Muscle layer of duodenum (tissue), 2 donors: ENCODE measurements around the gene LHPP.
"Not testable (repeated sequence)": the region's sequence is repeated elsewhere in the genome, so short reads cannot be mapped to it uniquely, and the experiment has no call there.

Source experiments
- H3K27ac ChIP-seq: one replicate; pipeline ENCODE4 v1.7.0; 2013; ENCODE audit warnings: mild to moderate bottlenecking, low read length
- H3K27me3 ChIP-seq: one replicate; pipeline ENCODE4 v1.7.0; 2013; ENCODE audit warnings: low read depth, mild to moderate bottlenecking, control low read depth, low read length
- H3K36me3 ChIP-seq, 2 donors: one replicate each; pipeline ENCODE4 v1.7.0; 2013; ENCODE audit warnings: low read length in 2 of 2, control low read depth in 1 of 2, mild to moderate bottlenecking in 1 of 2; ENCODE audit not compliant: insufficient read depth in 2 of 2, control insufficient read depth in 1 of 2
- H3K4me1 ChIP-seq, 2 donors: one replicate each; pipeline ENCODE4 v1.7.0; 2013; ENCODE audit warnings: low read length in 2 of 2, mild to moderate bottlenecking in 2 of 2, control low read depth in 1 of 2, moderate library complexity in 1 of 2; ENCODE audit not compliant: insufficient read depth in 2 of 2, control insufficient read depth in 1 of 2
- H3K4me3 ChIP-seq, 2 donors: one replicate each; pipeline ENCODE4 v1.7.0; 2013; ENCODE audit warnings: low read length in 2 of 2, low read depth in 1 of 2, mild to moderate bottlenecking in 1 of 2
- H3K9me3 ChIP-seq, 2 donors: one replicate each; pipeline ENCODE4 v1.7.0; 2013; ENCODE audit warnings: low read length in 2 of 2, control low read depth in 1 of 2, mild to moderate bottlenecking in 1 of 2; ENCODE audit not compliant: control insufficient read depth in 1 of 2
- donor health status: healthy.

Gene LHPP

DNA sequence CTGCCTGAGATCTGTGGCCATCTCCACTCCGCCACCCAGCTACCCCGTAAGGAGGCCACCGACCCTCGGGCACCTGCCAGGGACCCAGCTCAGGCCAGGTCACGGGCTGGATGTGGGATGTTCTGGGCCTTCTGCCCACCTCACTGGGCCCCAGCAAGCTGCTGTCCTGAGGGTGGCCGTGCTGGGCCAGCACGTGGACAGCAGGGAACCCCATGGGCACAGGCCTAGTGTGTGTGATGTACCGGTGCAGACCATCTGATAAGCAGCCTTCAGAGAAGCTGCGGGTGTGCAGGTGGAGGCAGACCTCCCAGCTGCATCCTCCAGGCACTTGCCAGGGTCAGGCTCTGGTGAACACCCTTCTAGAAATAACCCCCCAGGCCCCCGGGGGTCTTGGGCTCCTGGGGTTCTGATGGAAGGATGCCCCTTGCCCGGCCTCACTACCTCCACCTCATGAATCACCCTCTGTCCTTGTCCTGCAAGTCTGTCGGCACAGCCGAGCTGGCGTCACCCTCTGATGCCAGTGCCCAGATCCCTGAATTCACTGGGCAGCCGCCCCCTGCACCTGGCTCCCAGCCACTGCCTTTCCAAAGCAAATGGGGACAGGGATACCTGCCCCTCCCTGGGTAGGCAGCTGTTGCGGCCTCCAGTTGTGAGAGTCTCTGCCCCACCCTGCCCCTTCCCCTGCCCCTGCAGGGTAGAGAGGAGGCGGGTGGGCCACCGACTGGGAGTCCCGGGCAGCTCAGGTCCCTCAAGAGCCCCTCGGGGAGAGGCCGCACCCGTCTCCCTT is 142.8 kb downstream of the LHPP start:
- Histone ChIP-seq H3K4me3 (no peak overlapping the region), H3K27ac (no peak overlapping the region), H3K4me1 (no peaks in the 10 kb centered on the region), H3K9me3 (no peaks in the 10 kb centered on the region), H3K27me3 (no peaks in the 10 kb centered on the region), H3K36me3 (no peaks in the 10 kb centered on the region)

DNA sequence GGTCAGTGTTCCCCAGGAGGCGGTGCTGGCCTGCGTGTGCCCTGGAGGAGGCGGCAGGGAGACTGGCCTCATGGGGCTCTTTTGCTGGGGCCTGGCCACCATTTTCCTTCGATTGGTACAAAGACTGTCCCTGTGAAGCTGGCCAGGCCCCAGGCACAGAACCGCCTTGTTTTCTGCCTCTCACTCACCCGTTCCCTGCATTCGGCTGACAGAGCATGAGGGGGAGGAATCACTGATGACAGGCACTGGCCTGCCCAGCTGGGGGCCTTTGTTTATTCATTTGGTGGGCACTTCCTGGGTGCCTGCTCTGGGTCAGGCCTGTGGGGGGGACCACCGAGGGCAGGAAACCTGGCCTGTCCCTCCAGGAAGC is 143.4 kb downstream of the LHPP start:
- H3K27me3 ChIP-seq = no peaks in the 10 kb centered on the region
- H3K36me3 ChIP-seq = no peaks in the 10 kb centered on the region
- no peaks in the 10 kb centered on the region for H3K4me1 ChIP-seq
- no peaks in the 10 kb centered on the region for H3K9me3 ChIP-seq
- no peak overlapping the region for H3K4me3 ChIP-seq
- H3K27ac ChIP-seq = no peak overlapping the region

DNA sequence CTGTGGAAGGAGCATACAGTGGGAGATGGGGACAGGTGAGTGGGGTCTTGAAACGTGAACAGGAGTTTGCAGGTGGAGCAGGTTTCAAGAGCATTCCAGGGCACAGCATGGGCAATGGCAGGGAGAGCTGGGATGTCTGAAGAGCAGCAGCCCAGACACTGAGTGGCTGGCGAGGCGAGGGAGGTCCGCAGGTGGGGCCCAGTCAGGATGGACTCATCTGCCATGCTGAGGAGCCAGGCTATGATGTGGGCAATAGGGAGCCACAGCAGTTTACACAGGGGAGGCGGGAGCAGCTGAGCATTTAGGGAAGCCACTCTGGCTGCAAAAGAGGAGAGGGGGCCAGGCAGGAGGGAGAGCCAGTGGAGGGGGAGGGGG is 143.8 kb downstream of the LHPP start:
- H3K4me3 ChIP-seq = no peak overlapping the region
- no peaks in the 10 kb centered on the region for H3K36me3 ChIP-seq
- no peak overlapping the region for H3K27ac ChIP-seq
- no peaks in the 10 kb centered on the region for H3K4me1 ChIP-seq
- H3K9me3 ChIP-seq = no peaks in the 10 kb centered on the region
- no peaks in the 10 kb centered on the region for H3K27me3 ChIP-seq

DNA sequence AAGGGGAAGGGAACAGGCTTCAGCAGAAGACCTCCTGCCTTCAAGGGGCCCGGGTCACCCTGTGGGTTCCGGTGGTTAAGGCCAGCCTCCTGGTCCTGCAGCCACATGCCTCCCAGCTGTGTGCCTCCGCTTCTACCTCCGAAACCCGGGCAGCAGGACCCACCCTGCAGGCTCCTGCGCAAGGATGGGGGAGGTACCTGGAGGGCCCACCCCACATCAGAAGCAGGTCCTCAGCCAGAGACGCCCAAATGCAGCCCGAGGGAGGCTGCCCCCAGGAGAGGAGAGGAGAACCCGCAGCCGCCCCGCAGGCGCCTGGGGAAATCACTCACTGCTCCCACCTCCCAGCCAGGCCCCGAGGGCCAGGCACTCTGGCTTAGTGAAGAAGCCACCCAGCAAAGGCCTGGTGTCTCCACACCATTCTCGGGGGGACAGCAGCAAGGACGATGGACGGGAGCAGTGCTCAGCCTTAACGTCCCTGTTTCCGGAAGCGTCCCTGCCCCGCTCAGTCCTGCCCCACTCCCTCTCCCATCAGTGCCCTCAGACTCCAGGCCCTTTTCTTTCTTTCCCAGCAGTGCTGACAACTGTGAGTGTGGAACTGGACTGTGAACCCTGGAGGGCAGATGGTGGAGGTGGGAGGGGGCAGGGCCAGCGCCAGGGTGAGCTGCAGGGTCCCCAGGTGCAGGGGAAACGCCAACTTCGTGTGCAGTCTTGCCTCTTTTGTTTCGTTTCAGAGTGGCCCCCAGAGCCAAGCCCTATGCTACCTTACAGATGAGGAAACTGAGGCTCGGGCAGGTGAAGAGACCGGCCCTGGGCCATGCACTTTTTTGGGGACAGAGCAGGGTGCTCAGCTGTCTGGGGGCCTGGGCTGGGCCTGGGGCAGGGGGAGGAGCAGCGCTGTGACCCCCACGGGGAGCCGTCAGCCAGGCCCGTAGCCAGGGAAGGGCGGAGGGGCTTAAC is 144.5 kb downstream of the LHPP start:
- Histone ChIP-seq H3K27me3 (no peaks in the 10 kb centered on the region), H3K4me3 (no peak overlapping the region), H3K27ac (no peak overlapping the region), H3K4me1 (no peaks in the 10 kb centered on the region), H3K36me3 (no peaks in the 10 kb centered on the region), H3K9me3 (no peaks in the 10 kb centered on the region)

DNA sequence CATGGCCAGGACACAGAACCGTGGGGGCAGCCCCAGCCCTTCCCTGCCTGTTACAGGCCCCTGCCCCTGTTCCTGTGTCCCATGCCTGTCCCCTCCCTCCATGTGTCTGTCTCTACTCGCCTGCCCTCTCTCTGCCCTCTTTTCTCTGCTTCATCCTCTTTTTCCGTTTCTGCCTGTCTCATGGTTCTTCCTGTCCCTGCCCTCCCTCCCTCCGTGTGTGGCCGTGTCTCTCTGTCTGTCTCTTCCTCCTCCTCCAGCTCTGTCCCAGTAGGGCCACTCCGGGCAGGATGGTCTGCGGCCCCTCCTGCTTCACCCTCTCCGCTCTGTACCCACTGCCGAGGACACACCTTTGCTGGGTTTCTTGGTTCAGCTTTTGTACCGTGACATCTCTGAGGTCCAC is 145.2 kb downstream of the LHPP start:
- no peaks in the 10 kb centered on the region for H3K4me1 ChIP-seq

DNA sequence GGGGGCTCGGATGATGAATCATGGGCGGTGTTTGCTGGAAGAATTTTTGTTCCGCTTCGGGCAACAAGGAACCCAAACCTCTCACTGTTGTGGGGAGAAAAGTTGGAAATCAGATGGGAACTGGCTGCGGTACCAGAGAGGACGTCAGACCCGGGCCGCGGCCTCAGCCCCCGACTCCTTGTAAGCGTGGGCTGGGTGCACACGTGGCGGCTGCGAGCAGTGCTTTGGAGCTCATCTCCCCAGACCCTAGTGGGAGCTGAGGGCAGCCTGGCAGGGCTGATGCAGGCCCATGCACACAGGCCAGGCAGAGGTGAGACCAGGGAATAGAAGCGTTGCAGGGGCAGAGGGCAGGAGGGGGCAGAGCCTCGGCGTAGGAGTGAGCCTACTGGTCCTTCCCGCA is 146.1 kb downstream of the LHPP start:
- peaks cover under 1 to 4% of the 10 kb centered on the region in 2 donors for H3K4me1 ChIP-seq
- no peaks in the 10 kb centered on the region for H3K27me3 ChIP-seq
- H3K9me3 ChIP-seq = no peaks in the 10 kb centered on the region
- no peak overlapping the region for H3K4me3 ChIP-seq
- no peaks in the 10 kb centered on the region for H3K36me3 ChIP-seq
- no peak overlapping the region for H3K27ac ChIP-seq

More for the DNA sequence above, 145.2 kb downstream of the LHPP start:
- Histone ChIP-seq H3K4me3 (no peak overlapping the region), H3K9me3 (no peaks in the 10 kb centered on the region), H3K36me3 (no peaks in the 10 kb centered on the region), H3K27ac (no peak overlapping the region), H3K27me3 (no peaks in the 10 kb centered on the region)

DNA sequence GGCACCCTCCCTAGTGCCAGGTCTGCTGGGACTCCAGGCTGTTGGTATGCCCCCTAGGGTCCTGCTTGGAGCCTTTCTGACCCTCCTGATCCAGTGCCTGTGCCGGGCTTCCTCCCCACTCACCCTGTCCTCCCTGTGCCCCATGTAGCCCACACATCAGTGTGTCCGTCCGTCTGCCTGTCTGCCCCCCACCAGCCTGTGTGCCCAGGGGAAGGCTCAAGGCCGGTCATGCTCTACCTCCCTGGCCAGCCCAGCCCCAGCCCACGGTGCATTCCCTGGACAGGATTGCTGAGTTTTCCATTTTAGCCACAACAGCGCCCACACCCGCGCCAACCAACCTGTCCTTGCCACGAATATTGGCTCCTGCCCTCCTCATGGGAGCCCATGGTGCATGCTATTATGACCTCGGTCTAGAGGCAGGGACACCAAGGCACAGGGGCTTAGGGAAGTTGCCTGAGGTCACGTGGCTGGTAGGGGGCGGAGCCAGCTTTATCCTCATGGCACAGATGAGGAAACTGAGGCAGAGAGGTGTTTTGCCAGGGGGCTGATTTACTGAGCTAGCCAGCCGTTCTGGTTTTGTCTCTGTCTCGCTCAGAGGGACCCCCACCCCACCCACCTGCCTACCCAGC is 146.6 kb downstream of the LHPP start:
- no peaks in the 10 kb centered on the region for H3K27me3 ChIP-seq
- no peak overlapping the region for H3K4me3 ChIP-seq
- no peaks in the 10 kb centered on the region for H3K9me3 ChIP-seq
- H3K27ac ChIP-seq = no peak overlapping the region
- no peaks in the 10 kb centered on the region for H3K36me3 ChIP-seq
- peaks cover 4 to 8% of the 10 kb centered on the region in 2 donors for H3K4me1 ChIP-seq

DNA sequence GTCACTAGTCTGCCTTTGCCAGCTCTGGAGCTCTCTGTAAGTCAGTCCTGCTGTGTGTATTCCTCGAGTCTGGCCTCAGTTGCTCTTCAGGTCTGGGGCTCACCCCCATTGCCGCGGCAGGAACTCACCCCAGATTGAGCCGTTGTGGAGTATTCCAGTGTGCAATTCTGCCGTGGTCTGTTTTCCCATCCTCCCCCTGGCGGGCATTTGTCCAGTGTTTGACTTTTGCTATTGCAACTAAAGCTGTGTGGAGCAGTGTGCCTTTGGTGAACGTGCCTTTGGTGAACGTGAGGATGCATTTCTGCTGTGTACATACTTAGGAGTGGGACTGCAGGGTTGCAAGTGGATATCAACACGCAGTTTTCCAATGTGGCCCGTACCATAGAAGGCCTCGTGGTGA is 148.1 kb downstream of the LHPP start:
- Histone ChIP-seq H3K27ac (no peak overlapping the region), H3K4me1 (peaks cover 4 to 11% of the 10 kb centered on the region in 2 donors), H3K4me3 (no peak overlapping the region), H3K36me3 (no peaks in the 10 kb centered on the region), H3K27me3 (no peaks in the 10 kb centered on the region), H3K9me3 (no peaks in the 10 kb centered on the region)

DNA sequence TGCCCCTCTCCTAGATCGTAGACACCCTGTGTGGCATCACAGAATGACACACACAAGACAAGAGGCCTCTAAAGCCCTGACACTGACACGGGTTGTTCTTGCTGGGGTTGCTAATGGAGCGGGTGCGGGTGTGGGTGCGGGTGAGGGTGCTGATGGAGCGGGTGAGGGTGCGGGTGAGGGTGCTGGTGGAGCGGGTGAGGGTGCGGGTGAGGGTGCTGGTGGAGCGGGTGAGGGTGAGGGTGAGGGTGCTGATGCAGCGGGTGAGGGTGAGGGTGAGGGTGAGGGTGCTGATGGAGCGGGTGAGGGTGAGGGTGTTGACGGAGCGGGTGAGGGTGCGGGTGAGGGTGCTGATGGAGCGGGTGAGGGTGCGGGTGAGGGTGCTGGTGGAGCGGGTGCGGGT is 148.6 kb downstream of the LHPP start:
- peaks cover 4 to 11% of the 10 kb centered on the region in 2 donors for H3K4me1 ChIP-seq

DNA sequence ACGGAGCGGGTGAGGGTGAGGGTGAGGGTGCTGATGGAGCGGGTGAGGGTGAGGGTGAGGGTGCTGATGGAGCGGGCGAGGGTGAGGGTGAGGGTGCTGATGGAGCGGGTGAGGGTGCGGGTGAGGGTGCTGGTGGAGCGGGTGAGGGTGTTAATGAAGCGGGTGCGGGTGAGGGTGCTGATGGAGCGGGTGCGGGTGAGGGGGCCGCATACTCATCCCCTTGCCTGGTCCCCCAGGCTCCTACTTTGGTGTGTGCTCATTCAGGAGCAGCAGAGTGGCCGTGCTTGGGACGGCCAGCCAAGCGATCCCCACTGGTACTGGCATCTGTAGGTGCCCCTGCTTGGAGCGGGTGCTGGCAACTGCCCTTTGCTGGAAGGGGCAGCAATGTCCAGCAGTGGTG is 149.2 kb downstream of the LHPP start:
- H3K27ac ChIP-seq, H3K27me3 ChIP-seq, H3K36me3 ChIP-seq, H3K4me3 ChIP-seq, H3K9me3 ChIP-seq: not testable (repeated sequence)
- H3K4me1 ChIP-seq = peaks cover 4 to 11% of the 10 kb centered on the region in 2 donors

More for the DNA sequence above, 148.6 kb downstream of the LHPP start:
- not testable (repeated sequence) for H3K27me3 ChIP-seq, H3K27ac ChIP-seq, H3K36me3 ChIP-seq, H3K4me3 ChIP-seq, H3K9me3 ChIP-seq

DNA sequence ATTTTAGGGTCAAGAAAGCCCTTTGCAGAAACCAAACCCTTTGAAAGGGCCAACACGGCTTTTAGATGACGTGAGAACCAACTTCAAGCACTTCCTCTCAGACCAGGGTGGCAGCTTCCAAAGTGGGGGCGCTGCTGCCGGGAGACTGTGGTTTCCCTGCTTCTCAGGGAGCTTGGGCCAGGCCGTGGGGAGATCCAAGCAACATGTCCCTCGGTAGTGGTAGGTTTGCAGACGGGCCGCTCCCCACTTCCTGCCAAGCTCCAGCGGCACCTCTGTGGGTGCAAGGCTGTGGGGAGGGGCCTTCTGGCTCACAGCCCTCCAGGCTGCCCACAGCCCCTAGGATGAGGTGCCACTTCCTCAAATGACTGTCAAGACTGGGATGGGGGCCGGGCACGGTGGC is 150.1 kb downstream of the LHPP start:
- Histone ChIP-seq H3K36me3 (peaks cover 0 to 1% of the 10 kb centered on the region in 2 donors), H3K9me3 (no peaks in the 10 kb centered on the region), H3K27ac (no peak overlapping the region), H3K4me3 (no peak overlapping the region), H3K27me3 (no peaks in the 10 kb centered on the region), H3K4me1 (peaks cover 4 to 11% of the 10 kb centered on the region in 2 donors)
